ENCODE results near the gene CCDC9B. TPM values are rescaled to one million over a fixed set of nuclear protein-coding genes. Genes with fewer than 3 reads are reported as not detected.

The CCDC9B gene
- total and polyA plus RNA-seq, 2 experiments from 2014 or later, result 19.6 to 33.1 TPM

DNA sequence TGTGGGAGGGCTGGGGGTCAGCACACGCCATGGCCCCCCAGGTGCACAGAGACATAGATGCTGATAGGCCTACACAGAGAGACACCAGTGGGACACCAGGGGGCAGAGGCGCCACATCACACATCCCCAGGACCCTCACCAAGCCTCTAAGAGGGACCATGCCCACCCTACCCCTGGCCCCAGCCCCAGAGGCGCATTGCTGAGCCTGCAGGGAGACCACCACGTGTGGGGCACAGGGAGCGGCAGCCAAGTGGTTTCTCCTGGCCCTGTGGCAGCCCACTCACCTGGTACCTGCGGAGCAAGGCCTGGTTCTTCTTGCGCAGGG is 1.2 kb downstream of the CCDC9B start:
- Histone ChIP-seq H3K36me3 (ENCODE audit: low read depth) (peaks cover 7% of the 10 kb centered on the region; the same call in 1 of the 2 replicates), H3K79me2 (ENCODE audit: insufficient read depth) (peaks cover 29% of the 10 kb centered on the region), H3K9me3 (ENCODE audit: low read depth) (no peaks in the 10 kb centered on the region), H2AFZ (no peak overlapping the region), H3F3A (ENCODE audit: insufficient read depth) (peaks cover 26% of the 10 kb centered on the region), H3K9ac (peak overlapping the region; percentile 96), H3K4me2 (ENCODE audit: unreplicated experiment) (peak overlapping the region; percentile 90), H3K27ac (peak overlapping the region; percentile 99), H4K20me1 (ENCODE audit: insufficient read depth) (no peaks in the 10 kb centered on the region), H3K4me1 (ENCODE audit: insufficient read depth) (peaks cover 57% of the 10 kb centered on the region), H3K27me3 (replicated peaks; ENCODE audit: insufficient read depth) (no peaks in the 10 kb centered on the region), H3K9me2 (ENCODE audit: insufficient read depth) (no peaks in the 10 kb centered on the region), H3K4me3 (peak overlapping the region; percentile 79)
- DNase-seq, result no peak
- in situ Hi-C loops (cut with MboI), result no loop called here
- 66 to 78% methylated on average over 7 of the region's 7 CpGs for WGBS, 2 experiments (ENCODE audit: low coverage in 1 of 2, low lambda C conversion rate in 2 of 2, missing lambda C conversion rate in 2 of 2)
- TF ChIP-seq EZH2phosphoT487 (IDR thresholded peaks at IDR 0.05; ENCODE audit: insufficient read depth, low read depth), result no peak
- TF ChIP-seq EZH2 (IDR thresholded peaks at IDR 0.05; ENCODE audit: insufficient read depth, poor library complexity, severe bottlenecking), result no peak

DNA sequence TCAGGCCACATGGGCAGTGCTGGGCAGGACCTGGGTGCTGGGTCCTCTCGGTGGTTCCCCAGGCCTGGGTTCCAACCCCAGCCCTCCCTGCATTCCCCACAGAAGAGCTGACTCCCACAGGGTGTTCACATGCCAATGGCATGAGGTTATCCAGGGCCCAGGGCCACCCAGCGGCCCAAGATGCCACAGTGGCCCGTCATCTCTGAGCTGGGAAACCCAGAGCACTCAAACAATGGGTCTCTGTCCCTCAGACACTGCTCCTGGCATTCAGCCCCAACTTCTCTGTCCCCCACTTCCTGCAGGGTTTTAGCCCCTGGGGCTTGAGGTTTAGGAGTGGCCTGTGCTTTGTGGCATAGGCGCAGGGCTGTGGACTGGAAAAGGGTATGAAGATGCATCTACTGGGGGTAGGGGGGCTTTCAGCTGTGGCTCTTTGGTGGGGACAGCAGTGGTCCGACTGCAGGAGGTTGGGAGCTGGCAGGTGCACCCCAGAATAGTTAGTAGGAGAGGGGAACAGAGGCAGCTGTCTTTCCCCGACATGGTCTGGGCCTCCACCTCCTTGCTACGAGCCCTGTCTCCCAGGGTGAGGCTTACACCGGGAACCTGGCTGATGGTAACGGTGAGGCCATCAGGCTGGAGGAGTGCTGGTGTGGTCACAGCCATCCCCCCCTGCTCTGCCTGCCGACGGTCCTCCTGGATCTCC is 1.7 kb downstream of the CCDC9B start:
- peaks cover 56% of the 10 kb centered on the region for H3K4me1 ChIP-seq (ENCODE audit: insufficient read depth)
- in situ Hi-C loops (cut with MboI), result no loop called here
- no peaks in the 10 kb centered on the region for H3K9me3 ChIP-seq (ENCODE audit: low read depth)
- 37 to 38% methylated on average over 11 of the region's 11 CpGs for WGBS, 2 experiments (ENCODE audit: low coverage in 1 of 2, low lambda C conversion rate in 2 of 2, missing lambda C conversion rate in 2 of 2)
- no peak overlapping the region for H2AFZ ChIP-seq
- peaks cover 26% of the 10 kb centered on the region for H3F3A ChIP-seq (ENCODE audit: insufficient read depth)
- no peaks in the 10 kb centered on the region for H3K27me3 ChIP-seq (replicated peaks; ENCODE audit: insufficient read depth)
- peaks cover 29% of the 10 kb centered on the region for H3K79me2 ChIP-seq (ENCODE audit: insufficient read depth)
- peak overlapping the region; percentile 99 for H3K27ac ChIP-seq
- H3K36me3 ChIP-seq (ENCODE audit: low read depth), result peaks cover 7% of the 10 kb centered on the region; the same call in 1 of the 2 replicates
- DNase-seq, result peak; percentile 95
- H3K9me2 ChIP-seq (ENCODE audit: insufficient read depth), result no peaks in the 10 kb centered on the region
- no peaks in the 10 kb centered on the region for H4K20me1 ChIP-seq (ENCODE audit: insufficient read depth)
- peak overlapping the region; percentile 79 for H3K4me3 ChIP-seq
- no peak for TF ChIP-seq EZH2 (IDR thresholded peaks at IDR 0.05; ENCODE audit: insufficient read depth, poor library complexity, severe bottlenecking)
- TF ChIP-seq EZH2phosphoT487 (IDR thresholded peaks at IDR 0.05; ENCODE audit: insufficient read depth, low read depth), result no peak
- peak overlapping the region; percentile 96 for H3K9ac ChIP-seq
- peak overlapping the region; percentile 90 for H3K4me2 ChIP-seq (ENCODE audit: unreplicated experiment)

DNA sequence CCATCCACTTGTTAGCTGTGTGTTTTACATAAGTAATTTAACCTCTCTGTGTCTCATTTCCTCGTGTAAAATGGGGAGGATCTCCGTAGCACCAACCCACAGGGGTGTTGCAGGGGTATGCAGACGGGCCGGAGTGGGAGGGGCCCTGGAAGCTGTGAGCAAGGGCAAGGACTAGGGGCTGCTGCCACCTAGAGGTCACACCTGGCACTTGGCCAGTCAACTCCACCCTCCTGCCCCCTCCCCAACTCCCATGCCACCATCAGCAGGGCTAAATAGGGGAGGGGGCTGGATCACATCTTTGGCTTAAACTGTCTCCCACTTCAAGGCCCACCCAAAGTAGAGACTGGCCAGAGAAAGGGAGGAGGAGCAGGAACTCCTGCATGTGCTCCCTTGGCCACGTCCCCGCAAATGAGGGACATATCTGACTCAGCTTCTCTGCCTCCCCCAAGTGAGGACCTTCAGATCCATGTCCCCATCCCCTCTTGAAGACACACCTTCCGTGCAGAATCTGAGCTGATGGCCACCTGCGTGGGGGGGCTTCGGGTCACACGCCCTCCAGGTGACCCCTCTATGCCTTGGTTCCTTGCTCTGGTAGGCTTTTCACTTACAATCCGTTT is 2.6 kb downstream of the CCDC9B start:
- Histone ChIP-seq H3K4me2 (ENCODE audit: unreplicated experiment) (peak overlapping the region; percentile 90), H3K4me3 (peak overlapping the region; percentile 79), H3K79me2 (ENCODE audit: insufficient read depth) (peaks cover 29% of the 10 kb centered on the region), H2AFZ (no peak overlapping the region), H3K9me3 (ENCODE audit: low read depth) (no peaks in the 10 kb centered on the region), H3K27me3 (replicated peaks; ENCODE audit: insufficient read depth) (no peaks in the 10 kb centered on the region), H3K36me3 (ENCODE audit: low read depth) (peaks cover 7% of the 10 kb centered on the region; the same call in 1 of the 2 replicates), H3K9me2 (ENCODE audit: insufficient read depth) (no peaks in the 10 kb centered on the region), H3K9ac (peak overlapping the region; percentile 96), H3K4me1 (ENCODE audit: insufficient read depth) (peaks cover 54% of the 10 kb centered on the region), H3F3A (ENCODE audit: insufficient read depth) (peaks cover 24% of the 10 kb centered on the region), H4K20me1 (ENCODE audit: insufficient read depth) (no peaks in the 10 kb centered on the region), H3K27ac (peak overlapping the region; percentile 99)
- WGBS, 2 experiments (ENCODE audit: low coverage in 1 of 2, low lambda C conversion rate in 2 of 2, missing lambda C conversion rate in 2 of 2), result 48 to 54% methylated on average over 11 of the region's 11 CpGs
- in situ Hi-C loops (cut with MboI), result no loop called here
- TF ChIP-seq EZH2phosphoT487 (IDR thresholded peaks at IDR 0.05; ENCODE audit: insufficient read depth, low read depth) (no peak), EZH2 (IDR thresholded peaks at IDR 0.05; ENCODE audit: insufficient read depth, poor library complexity, severe bottlenecking) (no peak)
- peak; percentile 56 for DNase-seq

DNA sequence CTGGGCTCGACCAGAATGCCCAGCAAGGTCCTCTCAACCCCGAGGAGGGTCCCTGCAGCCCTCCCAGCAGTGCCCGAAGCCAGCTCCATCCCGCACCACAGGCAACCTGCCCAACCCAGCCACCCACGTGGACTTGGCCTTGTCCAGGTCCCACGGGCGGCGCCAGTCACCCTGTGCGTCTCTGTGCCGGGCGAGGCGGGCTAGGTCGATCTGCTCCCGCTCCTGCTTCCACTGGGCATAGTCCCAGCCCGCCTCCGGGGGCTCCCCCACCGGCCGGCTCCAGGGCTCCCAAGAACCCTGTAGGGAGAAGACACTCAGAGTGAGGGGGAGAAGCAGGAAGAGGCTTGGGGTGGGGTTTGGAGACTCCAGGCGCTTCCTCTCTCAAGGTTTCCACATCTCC is 3.1 kb downstream of the CCDC9B start:
- WGBS, 2 experiments (ENCODE audit: low coverage in 1 of 2, low lambda C conversion rate in 2 of 2, missing lambda C conversion rate in 2 of 2), result 79% methylated on average over 17 to 19 of the region's 19 CpGs
- no peak for DNase-seq
- Histone ChIP-seq H3K9ac (peak overlapping the region; percentile 96), H3K79me2 (ENCODE audit: insufficient read depth) (peaks cover 29% of the 10 kb centered on the region), H3K9me2 (ENCODE audit: insufficient read depth) (no peaks in the 10 kb centered on the region), H3K4me1 (ENCODE audit: insufficient read depth) (peaks cover 50% of the 10 kb centered on the region), H3K27ac (0 out of 2 replicates have a peak overlapping the region, but pooled peaks have one; percentile 99), H4K20me1 (ENCODE audit: insufficient read depth) (no peaks in the 10 kb centered on the region), H3F3A (ENCODE audit: insufficient read depth) (peaks cover 19% of the 10 kb centered on the region), H3K27me3 (replicated peaks; ENCODE audit: insufficient read depth) (no peaks in the 10 kb centered on the region), H3K36me3 (ENCODE audit: low read depth) (peaks cover 7% of the 10 kb centered on the region; the same call in 1 of the 2 replicates), H3K9me3 (ENCODE audit: low read depth) (no peaks in the 10 kb centered on the region), H3K4me3 (peak overlapping the region; percentile 79), H3K4me2 (ENCODE audit: unreplicated experiment) (peak overlapping the region; percentile 90), H2AFZ (no peak overlapping the region)
- TF ChIP-seq EZH2 (IDR thresholded peaks at IDR 0.05; ENCODE audit: insufficient read depth, poor library complexity, severe bottlenecking) (no peak), EZH2phosphoT487 (IDR thresholded peaks at IDR 0.05; ENCODE audit: insufficient read depth, low read depth) (no peak)
- in situ Hi-C loops (cut with MboI), result no loop called here

Measured in GM23248 (cell line).